Testis (tissue), 3 donors: ENCODE results near the gene DGKH. TPM values are rescaled to one million over a fixed set of nuclear protein-coding genes. Genes with fewer than 3 reads are reported as not detected.

ENCODE experiments used
- DNase-seq: peaks from one replicate; pipeline ENCODE4 v3.0.0-alpha.2; 2019
- H3K27ac ChIP-seq, 2 donors: fragments of 200-600 bp; sonication (generic); one replicate each; pipeline ENCODE4 v1.5.1; 2019
- H3K27me3 ChIP-seq: fragments of 200-600 bp; sonication (generic); one replicate; pipeline ENCODE4 v1.5.1; 2019
- H3K36me3 ChIP-seq: fragments of 200-600 bp; sonication (generic); one replicate; pipeline ENCODE4 v1.5.1; 2017; ENCODE audit warnings: low read depth; ENCODE audit errors: missing control alignments
- H3K4me1 ChIP-seq: fragments of 200-600 bp; sonication (generic); one replicate; pipeline ENCODE4 v1.5.1; 2019
- H3K4me3 ChIP-seq, 2 donors: fragments of 200-600 bp; sonication (generic); one replicate each; pipeline ENCODE4 v1.5.1; 2017 to 2019
- H3K9me3 ChIP-seq: fragments of 200-600 bp; sonication (generic); one replicate; pipeline ENCODE4 v1.5.1; 2017
- POLR2A ChIP-seq: fragments of 450-650 bp; IDR thresholded peaks from one replicate; pipeline ENCODE4 v1.6.1; 2017; ENCODE audit warnings: antibody characterized with exemption, mild to moderate bottlenecking, moderate library complexity
- WGBS, 2 donors: methylation state at CpG; one replicate each; pipeline ENCODE4 v1.1.5; 2018; 5-methylcytosine and 5-hydroxymethylcytosine counted together
- intact Hi-C: fragments of 100-400 bp; cut with DNase I; formaldehyde crosslinking; loops from one replicate; pipeline ENCODE4 v1.15.1; 2023; ENCODE audit warnings: low total_unique reads
- polyA plus RNA-seq: library from polyadenylated mRNA; stranded (reverse); fragments of 350-450 nt; fragmentation: Illumina TruSeq; extraction: RNeasy Lipid Tissue Mini Kit (QIAGEN cat#74804); gene quantifications from one replicate; pipeline ENCODE4 v1.2.3, GENCODE V29; 2014; ENCODE audit warnings: low read depth, low replicate concordance; ENCODE audit not compliant: insufficient read depth
- total RNA-seq, 2 donors: library from RNA; depleted of rRNA; stranded (reverse); fragments of >200 nt; gene quantifications; one replicate each; pipeline ENCODE4 v1.2.3, GENCODE V29; 2016
- TF ChIP-seq, protein P1 (sequence below), 3 experiments: fragments of 450-650 bp in 2 of 3; fragments of 200-600 bp in 1 of 3; sonication (generic) in 1 of 3; IDR thresholded peaks; one replicate each; pipeline ENCODE4 v1.5.1; 2016 to 2019; ENCODE audit warnings: antibody characterized with exemption in 3 of 3, mild to moderate bottlenecking in 2 of 3, moderate library complexity in 1 of 3

The DGKH gene
- total and polyA plus RNA-seq, 3 donors from 2014 or later: 6.3 to 11.5 (median 9.8) TPM

- Histone ChIP-seq H3K36me3 (no peaks in the 10 kb centered on the region), H3K4me3 (no peak overlapping the region), H3K27me3 (no peaks in the 10 kb centered on the region), H3K27ac (no peak overlapping the region), H3K4me1 (no peaks in the 10 kb centered on the region), H3K9me3 (no peaks in the 10 kb centered on the region)
- TF ChIP-seq, protein P1, sequence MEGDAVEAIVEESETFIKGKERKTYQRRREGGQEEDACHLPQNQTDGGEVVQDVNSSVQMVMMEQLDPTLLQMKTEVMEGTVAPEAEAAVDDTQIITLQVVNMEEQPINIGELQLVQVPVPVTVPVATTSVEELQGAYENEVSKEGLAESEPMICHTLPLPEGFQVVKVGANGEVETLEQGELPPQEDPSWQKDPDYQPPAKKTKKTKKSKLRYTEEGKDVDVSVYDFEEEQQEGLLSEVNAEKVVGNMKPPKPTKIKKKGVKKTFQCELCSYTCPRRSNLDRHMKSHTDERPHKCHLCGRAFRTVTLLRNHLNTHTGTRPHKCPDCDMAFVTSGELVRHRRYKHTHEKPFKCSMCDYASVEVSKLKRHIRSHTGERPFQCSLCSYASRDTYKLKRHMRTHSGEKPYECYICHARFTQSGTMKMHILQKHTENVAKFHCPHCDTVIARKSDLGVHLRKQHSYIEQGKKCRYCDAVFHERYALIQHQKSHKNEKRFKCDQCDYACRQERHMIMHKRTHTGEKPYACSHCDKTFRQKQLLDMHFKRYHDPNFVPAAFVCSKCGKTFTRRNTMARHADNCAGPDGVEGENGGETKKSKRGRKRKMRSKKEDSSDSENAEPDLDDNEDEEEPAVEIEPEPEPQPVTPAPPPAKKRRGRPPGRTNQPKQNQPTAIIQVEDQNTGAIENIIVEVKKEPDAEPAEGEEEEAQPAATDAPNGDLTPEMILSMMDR (IDR thresholded peaks at IDR 0.05): no peak
- no peak for TF ChIP-seq POLR2A
- WGBS, 2 donors: 94% methylated on average over 4 of the region's 4 CpGs
- no peak for DNase-seq
- intact Hi-C loops: no loop called here
Observed at GRCh38 chr13:42214446-42214845, 166.0 kb downstream of the DGKH start.

DNA sequence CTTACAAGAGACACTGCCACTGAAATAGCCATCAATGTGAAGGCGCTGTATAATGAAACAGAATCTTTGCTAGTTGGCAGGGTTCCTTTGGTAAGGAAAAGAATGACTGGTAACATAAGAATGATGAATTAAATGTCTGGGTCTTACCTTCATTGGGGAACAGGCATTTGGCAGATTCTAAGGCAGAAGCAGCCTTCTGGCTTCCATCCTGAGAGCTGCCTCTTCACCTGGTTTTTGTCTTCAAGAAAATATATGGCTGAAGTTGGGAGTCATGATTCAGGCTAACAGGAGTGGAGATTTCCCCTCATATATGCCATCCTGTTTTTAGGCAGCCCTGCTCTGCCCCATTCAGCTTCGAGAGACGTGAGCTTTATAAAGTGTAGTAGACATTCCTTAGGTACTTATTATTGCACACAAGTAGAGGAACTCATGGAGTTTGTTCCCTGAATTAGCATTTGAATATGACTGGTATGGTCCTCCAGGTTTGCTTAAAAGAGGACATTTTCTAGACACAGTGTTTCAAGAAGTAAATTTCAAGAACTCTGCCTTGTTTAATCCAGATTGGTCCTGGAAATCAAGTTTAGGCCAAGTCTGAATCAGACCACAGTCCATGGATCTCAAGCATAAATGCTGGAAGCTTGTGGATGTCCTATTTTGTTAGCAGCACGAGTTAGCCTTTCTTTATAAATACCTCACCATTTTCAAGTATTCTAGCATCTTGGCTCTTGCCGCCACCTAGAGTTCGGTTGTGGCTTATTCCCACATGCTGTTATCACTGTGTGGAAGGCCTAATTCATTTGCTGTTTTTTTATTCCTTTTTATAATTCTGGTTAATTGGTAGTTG lies 167.4 kb downstream of the DGKH start:
- no peaks in the 10 kb centered on the region for H3K36me3 ChIP-seq
- TF ChIP-seq, protein P1 (IDR thresholded peaks at IDR 0.05): peak in 1 of 3 experiments; percentile 29
- no peak for TF ChIP-seq POLR2A
- WGBS, 2 donors: 70 to 75% methylated on average over 6 of the region's 6 CpGs
- H3K27ac ChIP-seq: no peak overlapping the region
- H3K9me3 ChIP-seq: no peaks in the 10 kb centered on the region
- intact Hi-C loops: no loop called here
- H3K4me1 ChIP-seq: no peaks in the 10 kb centered on the region
- DNase-seq: peak; percentile 41
- no peak overlapping the region for H3K4me3 ChIP-seq
- H3K27me3 ChIP-seq: no peaks in the 10 kb centered on the region

GRCh38 chr13:42216422-42216735 lies 167.9 kb downstream of the DGKH start:
- H3K27me3 ChIP-seq: no peaks in the 10 kb centered on the region
- H3K4me3 ChIP-seq: no peak overlapping the region
- no peak for DNase-seq
- no peaks in the 10 kb centered on the region for H3K36me3 ChIP-seq
- intact Hi-C loops: no loop called here
- H3K9me3 ChIP-seq: no peaks in the 10 kb centered on the region
- no peak overlapping the region for H3K27ac ChIP-seq
- TF ChIP-seq POLR2A: no peak
- TF ChIP-seq, protein P1 (IDR thresholded peaks at IDR 0.05): no peak
- no peaks in the 10 kb centered on the region for H3K4me1 ChIP-seq
- 89 to 95% methylated on average over 1 of the region's 1 CpG for WGBS, 2 donors

GRCh38 chr13:42218576-42218975 lies 170.1 kb downstream of the DGKH start:
- no peak for TF ChIP-seq POLR2A
- TF ChIP-seq, protein P1 (IDR thresholded peaks at IDR 0.05): no peak
- no peaks in the 10 kb centered on the region for H3K4me1 ChIP-seq
- intact Hi-C loops: no loop called here
- H3K27ac ChIP-seq: no peak overlapping the region
- no peaks in the 10 kb centered on the region for H3K9me3 ChIP-seq
- no peak for DNase-seq
- WGBS, 2 donors: 92 to 98% methylated on average over 3 of the region's 3 CpGs
- H3K27me3 ChIP-seq: no peaks in the 10 kb centered on the region
- no peak overlapping the region for H3K4me3 ChIP-seq
- no peaks in the 10 kb centered on the region for H3K36me3 ChIP-seq

GRCh38 chr13:42219051-42219450 lies 170.6 kb downstream of the DGKH start:
- 92 to 93% methylated on average over 3 of the region's 3 CpGs for WGBS, 2 donors
- Histone ChIP-seq H3K36me3 (no peaks in the 10 kb centered on the region), H3K4me3 (no peak overlapping the region), H3K27me3 (no peaks in the 10 kb centered on the region), H3K27ac (no peak overlapping the region), H3K9me3 (no peaks in the 10 kb centered on the region), H3K4me1 (no peaks in the 10 kb centered on the region)
- intact Hi-C loops: no loop called here
- DNase-seq: no peak
- TF ChIP-seq POLR2A: no peak
- TF ChIP-seq, protein P1 (IDR thresholded peaks at IDR 0.05): no peak
